ENCODE measurements around the gene FGF9.
A peak's percentile ranks its signal among the peaks of the same experiment; 100 is the strongest.

The FGF9 gene

GRCh38 chr13:21670883-21671619, at the start of gene FGF9:
FGF9 (plus strand) TSS chr13:21671073; CDS start chr13:21671913, 840 bp downstream.
- peak; percentile 76 for DNase-seq (ENCODE audit: low read depth)

GRCh38 chr13:21625366-21625765, 45.5 kb upstream of the FGF9 start:
- DNase-seq (ENCODE audit: low read depth) = no peak

GRCh38 chr13:21632196-21632595, 38.7 kb upstream of the FGF9 start:
- DNase-seq (ENCODE audit: low read depth) = no peak

- DNase-seq (ENCODE audit: low read depth) = no peak
These were observed 34.2 kb upstream of the FGF9 start for GRCh38 chr13:21636656-21637055.

GRCh38 chr13:21637296-21637695, 33.6 kb upstream of the FGF9 start:
- no peak for DNase-seq (ENCODE audit: low read depth)

GRCh38 chr13:21638319-21639282, 32.3 kb upstream of the FGF9 start:
- DNase-seq (ENCODE audit: low read depth) = no peak

- no peak for DNase-seq (ENCODE audit: low read depth)
These were observed 31.3 kb upstream of the FGF9 start for GRCh38 chr13:21639561-21639960.

GRCh38 chr13:21641629-21642028, 29.2 kb upstream of the FGF9 start:
- DNase-seq (ENCODE audit: low read depth) = no peak

- DNase-seq (ENCODE audit: low read depth) = no peak
These were observed 13.3 kb upstream of the FGF9 start for GRCh38 chr13:21657538-21657937.

GRCh38 chr13:21659087-21659486, 11.8 kb upstream of the FGF9 start:
- DNase-seq (ENCODE audit: low read depth) = no peak

GRCh38 chr13:21661097-21661909, 9.6 kb upstream of the FGF9 start:
- no peak for DNase-seq (ENCODE audit: low read depth)

GRCh38 chr13:21663197-21663596, 7.7 kb upstream of the FGF9 start:
- DNase-seq (ENCODE audit: low read depth) = no peak

- no peak for DNase-seq (ENCODE audit: low read depth)
These were observed 2.1 kb upstream of the FGF9 start for GRCh38 chr13:21668732-21669275.

- peak; percentile 44 for DNase-seq (ENCODE audit: low read depth)
These were observed 629 bp upstream of the FGF9 start for GRCh38 chr13:21670006-21670882.

- DNase-seq (ENCODE audit: low read depth) = no peak
These were observed 880 bp downstream of the FGF9 start for GRCh38 chr13:21671620-21672286.

- DNase-seq (ENCODE audit: low read depth) = no peak
These were observed 1.4 kb downstream of the FGF9 start for GRCh38 chr13:21672287-21672680.

GRCh38 chr13:21672796-21673538, 2.1 kb downstream of the FGF9 start:
- no peak for DNase-seq (ENCODE audit: low read depth)

GRCh38 chr13:21673539-21673788, 2.6 kb downstream of the FGF9 start:
- no peak for DNase-seq (ENCODE audit: low read depth)

- DNase-seq (ENCODE audit: low read depth) = peak; percentile 24
These were observed 3.1 kb downstream of the FGF9 start for GRCh38 chr13:21673789-21674489.
